Measurements from ENCODE around the gene RERE.
"Not testable (repeated sequence)": the region's sequence is repeated elsewhere in the genome, so short reads cannot be mapped to it uniquely, and the experiment has no call there.

Gene RERE

GRCh38 chr1:8712413-8713231, 104.8 kb downstream of the RERE start:
- no peak for DNase-seq

- no peak for DNase-seq
Measured at GRCh38 chr1:8711873-8712412, 105.5 kb downstream of the RERE start.

GRCh38 chr1:8711151-8711550, 106.3 kb downstream of the RERE start:
- DNase-seq = no peak

GRCh38 chr1:8708259-8708658, 109.2 kb downstream of the RERE start:
- DNase-seq = no peak

- peak; percentile 95 for DNase-seq
Measured at GRCh38 chr1:8706995-8707396, 110.4 kb downstream of the RERE start.

GRCh38 chr1:8706291-8706690, 111.1 kb downstream of the RERE start:
- DNase-seq = no peak

GRCh38 chr1:8704866-8705506, 112.5 kb downstream of the RERE start:
- DNase-seq = no peak

- peak; percentile 70 for DNase-seq
Measured at GRCh38 chr1:8702850-8703810, 114.3 kb downstream of the RERE start.

- no peak for DNase-seq
Measured at GRCh38 chr1:8702472-8702849, 115.0 kb downstream of the RERE start.

- no peak for DNase-seq
Measured at GRCh38 chr1:8701794-8702471, 115.5 kb downstream of the RERE start.

- DNase-seq = no peak
Measured at GRCh38 chr1:8699679-8700078, 117.8 kb downstream of the RERE start.

- DNase-seq = no peak
Measured at GRCh38 chr1:8698937-8699447, 118.4 kb downstream of the RERE start.

GRCh38 chr1:8698012-8698630, 119.3 kb downstream of the RERE start:
- no peak for DNase-seq

GRCh38 chr1:8695442-8695841, 122.0 kb downstream of the RERE start:
- not testable (repeated sequence) for DNase-seq

- DNase-seq = no peak
Measured at GRCh38 chr1:8693107-8693506, 124.3 kb downstream of the RERE start.

- DNase-seq = no peak
Measured at GRCh38 chr1:8691662-8692061, 125.8 kb downstream of the RERE start.

GRCh38 chr1:8690253-8690525, 127.3 kb downstream of the RERE start:
- DNase-seq = no peak

- no peak for DNase-seq
Measured at GRCh38 chr1:8689431-8690252, 127.8 kb downstream of the RERE start.

- DNase-seq = no peak
Measured at GRCh38 chr1:8687538-8687937, 129.9 kb downstream of the RERE start.

- DNase-seq = no peak
Measured at GRCh38 chr1:8687039-8687438, 130.4 kb downstream of the RERE start.

GRCh38 chr1:8685463-8685862, 132.0 kb downstream of the RERE start:
- no peak for DNase-seq

Data from NCI-H1694 (cell line).